Measurements from ENCODE around the gene TM9SF1.

DNA sequence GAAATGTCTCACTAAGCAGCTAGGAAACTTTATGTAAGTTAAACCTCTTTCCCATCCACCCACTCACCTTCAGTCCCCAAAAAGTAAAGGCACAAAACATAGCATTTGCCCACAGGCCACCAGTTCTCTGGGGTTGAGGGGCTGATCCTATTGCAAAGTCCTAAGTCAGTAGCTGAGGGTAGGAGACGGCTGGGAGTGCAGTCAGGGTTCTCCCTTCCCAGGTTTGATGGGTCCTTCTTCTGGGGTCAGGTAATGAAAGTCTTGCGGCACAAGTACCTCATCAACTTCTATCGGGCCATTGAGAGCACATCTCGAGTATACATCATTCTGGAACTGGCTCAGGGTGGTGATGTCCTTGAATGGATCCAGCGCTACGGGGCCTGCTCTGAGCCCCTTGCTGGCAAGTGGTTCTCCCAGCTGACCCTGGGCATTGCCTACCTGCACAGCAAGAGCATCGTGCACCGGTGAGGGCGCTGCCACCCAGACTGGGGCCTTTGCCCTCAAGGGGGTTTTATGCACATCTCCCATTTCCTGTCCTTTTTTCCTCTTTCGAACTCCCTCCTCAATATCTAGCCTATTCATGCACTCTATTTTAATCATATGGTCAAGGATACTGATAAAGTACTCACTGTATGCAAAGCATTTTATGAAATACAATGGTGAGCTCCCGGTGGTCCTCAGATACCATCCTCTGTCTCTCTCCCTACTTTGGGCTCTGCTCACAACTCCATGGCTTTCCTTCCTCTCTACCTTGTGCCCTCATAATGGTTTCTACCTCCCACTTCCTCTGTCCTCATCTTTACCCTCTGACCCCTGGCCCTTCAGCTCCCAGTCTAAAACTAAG is 11.2 kb upstream of the TM9SF1 start:
- TF ChIP-seq POLR2A (IDR thresholded peaks at IDR 0.05) (no peak), CTCF (IDR thresholded peaks at IDR 0.05) (no peak)

All from thyroid gland (tissue), 4 donors.